Spleen (tissue), 7 donors: ENCODE data around the gene CBLN1.

Experiments used
- POLR2A ChIP-seq, 3 donors: fragments of 450-650 bp; IDR thresholded peaks; one replicate each; pipeline ENCODE4 v1.5.1; 2017; ENCODE audit warnings: antibody characterized with exemption in 3 of 3, mild to moderate bottlenecking in 1 of 3
- POLR2AphosphoS5 ChIP-seq, 3 donors: sonication (generic); formaldehyde crosslinking; IDR thresholded peaks; one replicate each; pipeline ENCODE4 v1.5.1; 2017; ENCODE audit warnings: antibody characterized with exemption in 3 of 3
- TF ChIP-seq, protein P1 (sequence below), 11 experiments: fragments of 200-600 bp in 7 of 11; fragments of 450-650 bp in 4 of 11; sonication (generic) in 4 of 11; IDR thresholded peaks in 8 of 11; conservative IDR thresholded peaks in 3 of 11; 1 replicate in 7 of 11; 2 replicates in 4 of 11; pipeline versions ENCODE4 v1.4.0 to v1.8.0; 2016 to 2021; ENCODE audit warnings: antibody characterized with exemption in 11 of 11, inconsistent platforms in 4 of 11, mild to moderate bottlenecking in 1 of 11
- donor health status: DM: no; HTN: no; CAD: no; lungs with moderate emphysema.
- donor health status: DM: no; HTN: no; CAD: no.
- donor health status: DM: no; HTN: no; CAD: no.

DNA sequence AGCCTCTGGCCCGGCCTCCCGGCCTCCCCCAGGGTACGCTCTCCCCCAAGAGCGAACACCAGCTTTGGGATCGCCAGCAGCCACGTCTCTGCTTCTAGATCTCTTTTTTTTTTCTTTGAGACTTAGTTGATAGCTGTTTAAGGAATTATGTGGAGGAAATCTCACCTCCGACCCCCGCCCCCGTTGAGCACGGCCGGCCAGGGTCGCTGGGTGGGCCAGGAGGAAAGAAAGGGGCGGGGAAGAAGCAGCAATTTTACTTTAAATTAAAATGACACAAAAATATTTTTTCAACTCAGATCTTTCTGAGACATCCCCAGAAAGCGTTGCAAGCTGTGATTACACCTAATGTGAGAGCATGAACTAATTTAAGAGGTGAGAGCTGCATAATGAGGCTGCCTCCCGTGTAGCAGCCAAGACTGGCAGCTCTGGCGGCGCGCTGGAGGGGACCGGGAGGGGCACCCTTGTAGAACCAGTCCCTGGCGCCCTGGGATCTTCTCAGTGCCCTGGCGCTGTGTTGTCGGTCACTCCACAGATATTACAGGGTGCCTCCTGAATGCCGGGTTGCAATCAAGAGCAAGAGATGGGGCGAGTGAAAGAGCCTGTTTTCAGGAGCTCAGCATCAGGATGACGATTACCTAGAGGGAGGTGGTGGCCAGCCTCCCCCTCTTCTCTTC, 1.9 kb upstream of the CBLN1 start:
- TF ChIP-seq, protein P1, sequence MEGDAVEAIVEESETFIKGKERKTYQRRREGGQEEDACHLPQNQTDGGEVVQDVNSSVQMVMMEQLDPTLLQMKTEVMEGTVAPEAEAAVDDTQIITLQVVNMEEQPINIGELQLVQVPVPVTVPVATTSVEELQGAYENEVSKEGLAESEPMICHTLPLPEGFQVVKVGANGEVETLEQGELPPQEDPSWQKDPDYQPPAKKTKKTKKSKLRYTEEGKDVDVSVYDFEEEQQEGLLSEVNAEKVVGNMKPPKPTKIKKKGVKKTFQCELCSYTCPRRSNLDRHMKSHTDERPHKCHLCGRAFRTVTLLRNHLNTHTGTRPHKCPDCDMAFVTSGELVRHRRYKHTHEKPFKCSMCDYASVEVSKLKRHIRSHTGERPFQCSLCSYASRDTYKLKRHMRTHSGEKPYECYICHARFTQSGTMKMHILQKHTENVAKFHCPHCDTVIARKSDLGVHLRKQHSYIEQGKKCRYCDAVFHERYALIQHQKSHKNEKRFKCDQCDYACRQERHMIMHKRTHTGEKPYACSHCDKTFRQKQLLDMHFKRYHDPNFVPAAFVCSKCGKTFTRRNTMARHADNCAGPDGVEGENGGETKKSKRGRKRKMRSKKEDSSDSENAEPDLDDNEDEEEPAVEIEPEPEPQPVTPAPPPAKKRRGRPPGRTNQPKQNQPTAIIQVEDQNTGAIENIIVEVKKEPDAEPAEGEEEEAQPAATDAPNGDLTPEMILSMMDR (IDR thresholded peaks at IDR 0.05 in 8 of 11, conservative IDR thresholded peaks at IDR 0.05 in 3 of 11), result no peak
- no peak for TF ChIP-seq POLR2A (IDR thresholded peaks at IDR 0.05)
- TF ChIP-seq POLR2AphosphoS5 (IDR thresholded peaks at IDR 0.05), result no peak
